NCI-H2196 treated with DMSO at 0.1 percent for 48 hours (cell line): Measurements from ENCODE around the gene IL17RB.
A peak's percentile ranks its signal among the peaks of the same experiment; 100 is the strongest.

Source experiments
- DNase-seq: peaks from one replicate; lab custom pipeline; 2025; ENCODE audit not compliant: unreplicated experiment; lab: John Stamatoyannopoulos, UW

The IL17RB gene

DNA sequence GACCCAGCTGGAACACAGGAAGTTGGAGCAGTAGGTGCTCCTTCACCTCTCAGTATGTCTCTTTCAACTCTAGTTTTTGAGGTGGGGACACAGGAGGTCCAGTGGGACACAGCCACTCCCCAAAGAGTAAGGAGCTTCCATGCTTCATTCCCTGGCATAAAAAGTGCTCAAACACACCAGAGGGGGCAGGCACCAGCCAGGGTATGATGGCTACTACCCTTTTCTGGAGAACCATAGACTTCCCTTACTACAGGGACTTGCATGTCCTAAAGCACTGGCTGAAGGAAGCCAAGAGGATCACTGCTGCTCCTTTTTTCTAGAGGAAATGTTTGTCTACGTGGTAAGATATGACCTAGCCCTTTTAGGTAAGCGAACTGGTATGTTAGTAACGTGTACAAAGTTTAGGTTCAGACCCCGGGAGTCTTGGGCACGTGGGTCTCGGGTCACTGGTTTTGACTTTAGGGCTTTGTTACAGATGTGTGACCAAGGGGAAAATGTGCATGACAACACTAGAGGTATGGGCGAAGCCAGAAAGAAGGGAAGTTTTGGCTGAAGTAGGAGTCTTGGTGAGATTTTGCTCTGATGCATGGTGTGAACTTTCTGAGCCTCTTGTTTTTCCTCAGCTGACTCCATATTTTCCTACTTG lies 11.9 kb downstream of the IL17RB start:
- DNase-seq: no peak

DNA sequence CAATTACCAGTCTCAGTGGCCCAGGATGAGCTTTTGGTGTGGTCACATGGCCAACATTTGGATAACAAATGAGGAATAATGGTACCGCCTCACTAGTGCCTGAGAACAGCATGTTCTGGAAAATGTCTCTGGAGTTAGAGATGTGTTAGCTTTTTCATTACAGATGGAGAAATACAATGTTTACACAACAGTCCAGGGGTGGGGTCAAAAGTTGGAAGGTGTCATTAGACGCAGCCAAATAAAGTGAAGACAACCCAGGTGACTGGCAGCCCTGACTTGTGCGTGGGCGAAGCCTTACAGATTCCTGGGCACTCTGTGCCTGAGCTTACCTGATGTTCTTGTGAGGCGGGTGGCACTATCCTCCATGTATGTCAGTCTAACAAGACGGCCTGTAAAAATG lies 12.8 kb downstream of the IL17RB start:
- DNase-seq: no peak

DNA sequence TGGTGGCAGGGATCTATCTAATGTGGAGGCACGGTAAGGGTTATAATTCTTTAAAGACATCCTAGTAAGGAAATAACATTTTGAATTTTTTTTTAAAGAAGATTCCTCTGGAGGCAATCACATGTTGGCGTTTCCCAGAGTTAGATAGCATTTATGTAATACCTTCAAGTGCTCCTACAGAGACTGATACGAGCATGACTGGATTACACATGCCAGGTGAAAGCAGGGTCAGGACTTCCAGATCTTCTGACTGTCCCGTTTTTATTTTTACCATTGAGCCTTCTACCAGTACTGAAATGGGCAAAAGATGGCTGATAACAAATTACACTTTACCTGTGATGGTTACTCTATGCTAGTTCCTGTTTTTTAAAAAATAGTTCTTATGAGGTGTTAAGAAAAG lies 13.8 kb downstream of the IL17RB start:
- DNase-seq: no peak

DNA sequence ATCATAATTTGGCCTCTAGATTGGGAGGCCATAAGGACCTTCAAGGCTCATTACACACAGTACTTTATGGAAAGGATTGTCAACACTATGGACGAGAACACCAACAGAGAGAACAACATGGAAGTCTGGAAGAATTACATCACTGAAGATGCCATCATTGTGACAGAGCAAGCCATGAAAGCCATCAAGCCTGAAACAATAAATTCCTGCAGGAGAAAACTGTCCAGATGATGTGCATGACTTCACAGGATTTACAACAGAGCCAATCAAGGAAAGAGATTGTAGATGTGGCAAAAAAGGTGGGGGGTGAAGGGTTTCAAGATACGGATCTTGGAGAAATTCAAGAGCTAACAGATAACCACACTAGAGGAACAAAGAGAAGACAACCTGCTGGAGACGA lies 15.9 kb downstream of the IL17RB start:
- DNase-seq: no peak

DNA sequence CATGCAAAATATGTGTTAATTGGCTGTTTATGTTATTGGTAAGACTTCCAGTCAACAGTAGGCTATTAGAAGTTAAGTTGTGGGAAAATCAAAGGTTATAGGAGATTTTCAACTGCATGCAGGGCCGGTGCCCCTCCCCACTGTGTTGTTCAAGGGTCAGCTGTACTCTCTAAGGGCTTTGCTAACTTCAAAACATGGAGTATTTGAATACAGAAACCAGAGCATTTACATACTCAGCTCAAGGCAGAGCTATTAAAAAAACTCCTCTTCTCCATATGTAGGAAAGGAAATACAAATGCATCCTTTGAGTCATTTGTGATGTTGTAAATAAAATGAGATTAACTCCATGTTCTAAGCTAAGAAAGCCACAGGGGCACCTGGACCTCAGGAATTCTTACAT lies 16.8 kb downstream of the IL17RB start:
- DNase-seq: no peak

DNA sequence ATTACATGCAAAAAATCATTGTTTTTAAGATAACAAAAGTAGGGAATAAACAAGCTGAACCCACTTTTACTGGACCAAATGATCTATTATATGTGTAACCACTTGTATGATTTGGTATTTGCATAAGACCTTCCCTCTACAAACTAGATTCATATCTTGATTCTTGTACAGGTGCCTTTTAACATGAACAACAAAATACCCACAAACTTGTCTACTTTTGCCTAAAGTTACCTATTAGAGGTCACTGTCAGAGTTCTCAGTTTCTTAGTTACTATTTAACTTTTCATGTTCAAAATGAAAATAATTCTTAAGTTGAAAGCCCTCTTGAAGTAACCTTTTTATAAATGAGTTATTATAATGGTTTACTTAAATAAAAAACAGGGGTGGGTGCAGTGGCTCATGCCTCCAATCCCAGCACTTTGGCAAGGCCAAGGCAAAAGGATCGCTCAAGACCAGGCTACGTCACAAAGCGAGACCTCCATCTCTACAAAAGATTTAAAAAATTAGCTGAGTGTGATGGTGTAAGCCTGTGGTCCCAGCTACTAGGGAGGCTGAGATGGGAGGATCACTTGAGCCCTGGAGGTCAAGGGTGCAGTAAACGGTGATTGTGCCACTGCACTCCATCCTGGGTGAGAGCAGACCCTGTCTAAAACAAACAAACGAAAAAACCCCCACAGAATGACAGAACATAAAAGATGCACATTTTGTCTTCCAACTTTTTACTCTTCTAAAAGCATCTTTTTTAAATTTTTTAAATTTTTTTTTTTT lies 19.5 kb downstream of the IL17RB start:
- no peak for DNase-seq

DNA sequence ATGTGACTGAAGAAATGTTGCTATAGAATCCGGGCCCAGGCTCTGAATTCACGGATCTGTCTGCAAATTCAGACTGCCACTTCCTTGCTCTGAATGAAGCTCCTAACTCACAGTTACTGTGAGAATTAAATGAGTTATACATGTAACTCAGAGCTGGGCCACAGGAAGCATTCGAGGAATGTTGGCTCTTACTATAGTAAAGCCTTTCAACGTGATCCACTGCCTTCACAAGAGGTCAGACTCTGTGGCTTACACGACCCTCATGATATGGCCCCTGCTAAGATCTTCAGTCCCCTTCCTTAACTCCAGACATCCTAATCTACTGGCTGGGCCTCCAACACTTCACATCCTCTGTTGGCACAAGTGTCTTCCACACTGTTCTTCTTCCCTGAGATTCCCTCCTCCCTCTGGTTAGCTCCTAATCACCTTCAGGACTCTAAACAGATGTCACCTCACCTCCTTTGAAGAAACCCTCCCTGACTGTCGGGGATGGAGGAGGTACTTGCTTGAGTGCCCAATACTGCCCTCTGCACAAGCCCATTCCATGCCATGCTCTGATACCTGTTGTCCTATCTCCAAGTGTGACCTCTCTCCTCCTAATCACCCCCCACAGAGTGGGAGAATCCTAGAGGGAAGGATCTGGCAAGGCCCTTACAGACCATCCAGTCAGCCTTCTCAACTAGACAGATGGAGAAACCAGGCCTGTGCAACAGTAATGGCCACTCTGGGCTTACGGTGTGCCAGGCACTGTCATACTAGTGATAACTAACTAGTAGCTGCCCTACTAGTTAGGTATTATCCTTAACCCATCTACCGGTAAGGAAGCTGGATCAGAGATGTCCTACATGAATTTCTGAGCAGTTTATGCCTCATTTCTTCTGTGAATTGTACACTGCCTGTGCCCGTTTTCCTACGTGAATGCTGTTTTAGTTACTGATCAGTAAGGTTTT lies 34.3 kb downstream of the IL17RB start:
- DNase-seq: no peak

DNA sequence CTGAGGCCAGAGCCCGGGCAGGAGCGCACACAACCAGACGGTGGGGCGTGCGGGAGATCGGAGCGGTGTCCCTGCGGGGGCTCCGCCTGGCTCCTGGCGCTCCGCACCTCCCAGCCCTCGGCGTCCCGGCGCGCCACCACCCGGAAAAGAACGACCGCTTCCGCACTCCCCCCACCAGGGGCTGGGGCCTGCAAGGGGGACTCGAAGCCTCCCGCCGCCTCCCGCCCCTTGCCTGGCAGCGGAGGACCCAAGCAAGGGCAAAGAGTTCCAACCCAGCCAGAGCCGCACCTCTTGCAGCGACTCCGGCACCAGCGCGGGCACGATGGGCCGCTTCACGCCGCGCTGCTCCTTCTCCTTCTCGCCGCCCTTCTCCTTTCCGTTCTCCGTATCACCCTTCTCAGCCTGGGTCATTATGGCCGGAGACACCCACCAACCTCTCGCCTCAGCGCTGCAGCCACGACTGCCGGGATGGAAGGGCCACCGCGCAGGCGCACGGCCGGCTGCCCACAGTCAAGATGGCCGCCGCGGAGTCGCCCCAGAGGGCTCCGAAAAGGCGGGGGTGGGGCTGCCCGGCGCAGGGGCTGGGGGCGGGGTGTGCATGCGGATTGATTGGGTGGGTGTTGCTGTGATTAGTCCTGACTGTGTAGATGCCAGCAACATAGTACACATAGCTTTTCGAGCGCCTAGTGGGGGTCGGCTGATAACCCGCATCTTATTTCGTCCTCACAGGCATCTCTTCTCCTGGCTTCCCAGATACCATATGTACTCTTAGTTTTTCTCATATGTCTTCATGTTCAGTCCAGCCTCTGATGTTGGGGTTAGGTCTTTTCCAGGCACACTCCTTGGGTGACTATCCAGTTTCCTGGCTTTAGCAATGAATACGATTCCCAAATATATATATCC lies 35.6 kb downstream of the IL17RB start, which contains the start of gene ACTR8:
Gene ACTR8 (minus strand): TSS at position 462 of the 903 bp plus-strand sequence. CDS start 51 bp downstream, at position 411.
- peak; percentile 16 for DNase-seq

DNA sequence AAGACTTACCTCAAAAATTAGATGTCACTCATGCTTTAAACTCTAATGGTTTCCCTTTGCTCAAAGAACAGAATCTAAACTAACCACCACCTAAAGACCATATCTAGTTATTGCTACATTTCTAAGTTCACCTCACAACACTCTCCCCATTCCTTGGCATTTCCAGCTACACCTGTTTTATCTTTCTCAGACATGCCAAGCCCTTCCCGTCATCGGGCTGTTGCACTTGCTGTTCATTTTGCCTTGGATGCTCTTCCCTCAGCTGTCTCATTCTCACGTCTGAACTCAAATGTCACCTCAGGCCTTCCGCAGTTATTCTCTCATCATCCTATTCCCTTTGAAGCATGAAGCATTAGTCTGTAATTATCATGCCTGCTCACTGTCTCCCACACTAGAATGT lies 36.6 kb downstream of the IL17RB start:
- no peak for DNase-seq

DNA sequence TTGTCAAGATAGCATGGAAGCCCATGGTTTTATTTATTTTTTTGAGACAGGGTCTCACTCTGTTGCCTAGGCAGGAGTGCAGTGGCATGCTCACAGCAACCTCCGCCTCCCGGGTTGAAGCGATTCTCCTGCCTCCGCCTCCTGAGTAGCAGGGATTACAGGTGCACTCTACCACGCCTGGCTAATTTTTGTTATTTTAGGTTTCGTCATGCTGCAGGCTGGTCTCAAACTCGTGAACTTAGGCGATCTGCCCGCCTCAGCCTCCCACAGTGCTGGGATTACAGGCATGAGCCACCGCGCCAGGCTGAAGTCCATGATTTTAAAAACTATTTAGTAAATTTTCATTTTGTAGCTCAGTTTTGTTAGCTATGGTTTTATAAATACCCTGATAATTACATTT lies 38.3 kb downstream of the IL17RB start:
- DNase-seq: no peak

DNA sequence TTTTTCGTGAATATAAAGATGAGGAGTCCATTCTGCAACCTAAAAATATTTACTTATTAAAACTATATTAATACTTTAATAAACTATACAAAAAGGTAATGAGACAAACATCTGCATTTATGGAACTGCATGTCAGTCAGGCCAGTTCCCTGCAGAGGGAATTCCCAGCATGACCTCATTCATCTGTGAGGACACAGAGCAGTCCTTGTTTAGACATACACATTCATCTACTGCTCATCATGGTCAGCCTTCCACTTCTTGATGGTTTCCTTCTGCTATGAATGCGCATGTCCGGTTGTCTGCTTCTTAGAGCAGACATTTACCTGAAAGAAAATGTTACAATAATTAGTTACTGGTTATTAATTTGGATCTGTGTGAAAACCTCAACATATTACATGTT lies 38.9 kb downstream of the IL17RB start:
- DNase-seq: no peak

DNA sequence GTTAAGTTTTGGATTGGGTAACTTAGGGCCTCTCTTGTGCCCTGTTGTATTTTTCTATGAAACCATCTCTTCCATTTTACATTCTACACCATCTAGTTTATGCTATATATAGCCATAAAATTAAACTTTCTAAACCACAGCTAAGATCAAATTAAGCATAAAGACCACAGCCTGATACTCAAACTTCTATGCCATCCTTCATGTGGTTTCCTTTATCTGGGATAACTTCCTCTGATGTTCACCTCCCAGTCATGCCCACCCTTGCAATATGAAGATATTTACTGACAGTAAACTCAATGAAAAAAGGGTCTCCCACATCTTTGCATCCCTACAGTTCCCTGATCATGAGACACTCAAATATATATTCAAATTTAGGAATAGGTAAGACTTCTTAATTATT lies 41.1 kb downstream of the IL17RB start:
- DNase-seq: no peak

DNA sequence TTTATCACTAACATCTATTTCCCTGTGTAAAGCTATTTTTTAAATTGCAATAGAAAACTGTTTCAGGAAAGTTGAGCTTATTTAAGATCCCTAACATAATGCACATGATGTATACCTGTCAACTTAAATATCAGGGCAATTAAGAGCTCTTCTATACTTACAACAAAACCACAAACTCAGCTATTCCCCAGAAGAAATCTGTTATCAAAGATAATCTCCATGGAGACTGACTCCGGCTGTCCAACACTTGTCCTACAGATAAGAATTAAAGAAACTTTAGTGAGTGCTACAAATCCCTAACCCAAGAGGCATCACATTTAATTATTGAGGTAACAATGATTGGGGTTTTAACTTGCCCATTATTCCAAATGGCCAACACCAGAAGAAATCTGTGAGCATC lies 41.9 kb downstream of the IL17RB start:
- no peak for DNase-seq

DNA sequence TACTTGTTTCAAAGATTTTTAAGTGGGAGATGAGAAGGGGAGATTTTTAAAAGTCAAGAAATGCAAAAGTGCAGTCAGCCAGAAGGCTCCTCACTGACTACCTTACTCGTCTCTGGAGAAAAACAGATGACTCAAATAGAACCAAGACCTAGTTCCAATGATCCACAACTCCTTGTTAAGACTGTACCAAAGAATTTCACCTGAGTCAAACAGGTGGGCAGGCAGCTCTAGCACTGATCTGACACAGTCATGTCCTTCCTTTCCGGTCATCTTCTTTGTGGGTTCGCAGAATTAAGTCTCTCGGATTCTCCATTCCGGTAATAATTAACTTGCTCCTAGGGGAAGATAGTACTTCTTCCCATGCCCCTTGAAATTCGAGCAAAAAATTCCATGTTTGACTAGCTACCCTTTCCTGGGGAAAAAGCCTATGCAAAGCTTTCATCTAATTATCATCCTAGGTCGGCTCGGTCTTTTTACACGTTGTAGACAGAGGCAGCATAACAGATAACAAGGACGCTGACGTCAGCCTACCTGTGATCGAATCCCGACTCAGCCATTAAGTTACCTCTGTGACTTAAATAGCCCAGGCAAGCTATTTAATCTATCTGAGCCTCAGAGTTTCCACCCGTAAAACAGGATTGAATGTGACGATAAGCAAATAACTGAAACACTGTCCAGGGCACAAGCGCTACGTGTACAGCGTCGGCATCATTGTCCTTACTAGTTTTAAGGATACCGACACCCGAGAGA lies 44.5 kb downstream of the IL17RB start:
- DNase-seq: no peak

DNA sequence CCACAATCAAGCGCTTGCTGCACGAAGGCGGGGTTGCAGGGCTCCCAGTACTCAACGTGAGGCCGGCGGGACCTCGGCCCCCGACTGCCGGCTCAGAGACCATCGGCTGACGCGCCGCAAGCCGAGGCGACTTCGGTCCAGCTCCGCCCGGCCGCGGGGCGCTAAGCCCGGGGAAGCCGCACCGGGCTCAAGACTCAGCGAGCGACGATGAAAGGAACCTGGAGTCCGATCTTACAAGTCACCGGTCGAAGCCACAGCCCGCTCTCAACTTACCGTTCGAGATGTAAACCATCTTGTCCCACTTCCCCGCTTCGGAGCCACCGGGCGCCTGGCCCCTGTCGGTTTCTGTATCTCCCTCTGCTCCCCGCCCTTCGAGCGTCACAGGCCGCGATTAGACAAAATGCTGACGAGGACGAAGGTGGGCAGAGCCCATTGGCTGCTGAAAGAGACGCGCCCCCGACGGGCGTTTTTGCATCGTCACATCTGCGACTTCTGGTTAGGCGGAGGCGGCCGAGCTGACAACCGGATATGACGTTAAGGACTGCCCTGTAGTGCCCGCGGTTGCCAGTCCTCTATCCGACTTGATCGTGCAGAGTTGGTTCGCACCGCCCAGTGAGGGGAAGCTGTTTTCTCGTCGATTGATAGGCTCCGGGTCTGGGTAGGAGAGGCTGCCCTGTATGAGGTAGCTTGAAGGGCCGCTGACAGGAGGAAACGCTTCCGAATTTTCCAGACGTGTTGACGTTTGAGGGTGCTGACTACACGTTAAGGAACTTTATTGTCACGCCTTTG lies 45.3 kb downstream of the IL17RB start, which contains the start of gene SELENOK:
Gene SELENOK (minus strand): TSS at position 363 of the 789 bp plus-strand sequence.
- DNase-seq: peak; percentile 93

DNA sequence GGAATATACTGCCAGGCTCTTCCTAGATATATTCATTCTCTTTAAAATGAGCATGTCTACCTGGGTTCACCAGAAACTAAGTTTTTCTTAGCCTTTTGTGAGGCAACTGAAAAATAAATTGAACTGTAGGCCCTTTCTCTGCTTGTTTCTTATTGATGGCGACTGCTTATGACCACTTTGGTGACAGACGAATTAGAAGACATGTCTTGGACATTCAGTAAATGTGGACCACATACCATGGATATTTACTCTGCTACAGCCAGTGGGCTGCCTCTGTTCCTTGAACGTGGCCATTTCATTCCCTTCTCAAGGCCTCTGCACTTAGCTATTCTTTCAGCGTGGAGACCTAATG lies 45.9 kb downstream of the IL17RB start:
- DNase-seq: no peak

DNA sequence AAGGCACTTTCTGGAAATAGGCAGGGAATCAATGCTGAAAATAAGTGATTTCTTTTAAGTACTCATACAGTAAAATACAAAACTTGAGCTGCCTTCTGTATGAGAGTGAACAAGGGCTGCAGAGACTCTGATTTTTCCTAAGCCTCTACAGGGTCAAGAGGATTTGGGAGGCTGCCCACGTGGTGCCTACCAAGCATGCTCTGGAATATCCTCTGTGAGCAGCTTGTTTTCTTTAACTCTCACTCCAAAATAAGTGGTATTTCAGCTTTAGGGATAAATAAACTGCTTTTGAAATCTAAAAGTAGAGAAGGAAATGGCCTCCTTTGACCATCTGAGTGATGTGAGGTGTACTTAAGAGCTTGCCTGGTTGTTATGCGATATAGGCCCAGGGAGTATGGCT lies 53.4 kb downstream of the IL17RB start:
- DNase-seq: no peak

DNA sequence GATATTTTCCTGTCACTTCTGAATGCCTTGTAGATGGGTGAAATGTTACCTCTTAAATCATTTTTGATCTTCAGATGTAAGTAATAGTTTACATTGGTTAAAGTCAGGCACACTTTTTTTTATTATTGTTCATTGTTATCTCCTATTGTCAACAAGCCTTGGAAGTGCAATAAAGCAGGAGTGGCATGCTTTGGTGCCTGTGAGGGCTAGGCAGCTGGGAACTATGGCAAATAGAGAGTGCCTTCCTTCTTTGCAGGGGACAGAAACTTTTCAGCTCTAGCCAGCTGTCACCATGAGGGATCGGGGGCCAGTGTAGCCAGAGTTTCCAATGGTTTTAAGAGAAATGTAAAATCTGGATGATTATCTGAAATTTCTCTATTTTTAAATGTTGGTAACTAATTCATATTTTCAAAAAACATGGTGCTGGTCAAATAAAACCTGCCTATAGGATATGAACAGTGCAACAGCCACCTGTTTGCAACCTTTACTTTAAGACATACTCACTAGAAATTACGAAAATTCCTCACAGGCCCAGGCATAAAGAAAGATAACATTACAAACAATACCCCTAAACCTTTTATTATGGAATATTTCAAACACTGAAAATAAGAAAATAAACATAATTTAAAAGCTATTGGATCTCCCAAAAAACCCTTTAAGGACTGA lies 54.4 kb downstream of the IL17RB start:
- no peak for DNase-seq

DNA sequence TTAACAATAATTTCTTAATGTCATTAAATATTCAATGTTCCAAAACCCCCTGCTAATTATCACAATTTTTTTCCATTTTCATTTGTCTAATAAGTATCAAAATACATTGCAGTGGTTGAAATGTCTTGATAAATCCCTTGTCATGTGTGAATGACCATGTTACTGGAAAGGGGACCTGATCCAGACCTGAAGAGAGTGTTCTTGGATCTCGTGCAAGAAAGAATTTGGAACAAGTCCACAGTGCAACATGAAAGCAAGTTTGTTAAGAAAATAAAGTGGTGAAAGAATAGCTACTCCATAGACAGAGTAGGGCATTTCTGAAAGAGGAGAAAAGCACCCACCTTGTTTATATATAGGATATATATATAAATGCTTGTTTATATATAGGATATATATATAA lies 55.7 kb downstream of the IL17RB start:
- DNase-seq: no peak
